ENCODE results near the gene ISG20. TPM values are rescaled to one million over a fixed set of nuclear protein-coding genes. Genes with fewer than 3 reads are reported as not detected.

Gene ISG20
- 7.6 and 17.3 TPM in 2 replicates for total RNA-seq

DNA sequence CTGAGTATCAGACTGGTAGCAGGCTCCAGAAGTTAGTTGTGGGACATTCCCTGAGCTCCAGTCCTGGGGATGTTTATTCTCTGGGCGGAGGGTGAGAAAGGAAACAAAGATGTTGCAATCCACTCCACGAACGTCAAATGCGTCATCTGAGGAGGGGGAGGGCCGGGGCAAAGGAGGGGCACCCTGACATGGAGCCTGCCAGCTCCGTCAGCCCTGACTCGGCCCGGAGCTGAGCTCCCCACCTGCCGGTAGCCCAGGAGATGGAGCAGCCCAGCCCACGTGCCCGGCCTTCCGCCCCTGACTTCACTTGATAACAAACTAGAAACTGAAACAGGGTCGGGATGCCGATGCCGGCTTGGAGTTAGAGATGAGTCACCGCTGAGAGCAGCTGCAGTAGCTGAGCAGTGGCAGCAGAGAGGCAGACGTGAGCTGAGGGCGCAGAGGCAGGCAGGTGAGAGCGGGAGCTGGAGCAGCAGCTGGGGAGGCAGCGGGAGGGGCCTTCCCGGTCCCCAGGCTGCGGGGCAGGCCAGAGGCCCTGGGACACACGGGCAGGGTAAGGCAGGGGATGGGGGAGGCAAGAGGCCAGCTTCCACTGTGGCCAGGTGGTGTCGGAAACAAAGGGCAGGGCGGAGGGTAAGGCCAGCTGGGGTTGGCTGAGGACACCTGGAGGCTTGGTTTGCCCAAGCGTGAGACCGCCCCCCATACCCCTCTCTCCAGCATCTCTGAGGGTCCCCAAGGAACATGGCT is at the start of gene ISG20:
ISG20 (plus strand) TSS at position 391 of the 747 bp plus-strand sequence; CDS start at position 742, 351 bp downstream.
- H3K4me3 ChIP-seq (ENCODE audit: low read depth, low read length) = peak within 1 kb of the TSS; percentile 40
- DNase-seq (ENCODE audit: low read depth) = peak; percentile 87
- TF ChIP-seq CTCF (conservative IDR thresholded peaks at IDR 0.05; ENCODE audit: low read depth, low read length) = peak; percentile 49

DNA sequence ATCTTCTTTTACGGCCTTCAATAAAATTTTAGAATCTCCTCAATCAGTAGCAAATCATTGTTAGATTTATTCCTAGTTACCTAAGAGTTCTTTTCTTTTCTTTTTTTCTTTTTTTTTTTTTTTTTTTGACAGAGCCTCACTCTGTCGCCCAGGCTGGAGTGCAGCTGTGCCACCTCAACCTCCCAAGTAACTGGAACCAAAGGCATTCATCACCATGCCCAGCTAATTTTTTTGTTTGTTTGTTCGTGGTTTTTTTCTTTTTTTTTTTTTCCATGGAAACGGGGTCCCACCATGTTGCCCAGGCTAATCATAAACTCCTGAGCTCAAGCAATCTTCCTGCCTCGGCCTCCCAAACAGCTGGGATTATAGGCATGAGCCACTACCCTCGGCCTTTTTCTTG is 48.1 kb upstream of the ISG20 start:
- TF ChIP-seq CTCF (conservative IDR thresholded peaks at IDR 0.05; ENCODE audit: low read depth, low read length) = no peak
- no peak overlapping the region for H3K4me3 ChIP-seq (ENCODE audit: low read depth, low read length)
- no peak for DNase-seq (ENCODE audit: low read depth)

- DNase-seq (ENCODE audit: low read depth) = no peak
- no peak overlapping the region for H3K4me3 ChIP-seq (ENCODE audit: low read depth, low read length)
- TF ChIP-seq CTCF (conservative IDR thresholded peaks at IDR 0.05; ENCODE audit: low read depth, low read length) = no peak
These were observed 47.4 kb upstream of the ISG20 start for GRCh38 chr15:88591384-88591783.

GRCh38 chr15:88603885-88604284 is 34.9 kb upstream of the ISG20 start:
- TF ChIP-seq CTCF (conservative IDR thresholded peaks at IDR 0.05; ENCODE audit: low read depth, low read length) = no peak
- no peak for DNase-seq (ENCODE audit: low read depth)
- H3K4me3 ChIP-seq (ENCODE audit: low read depth, low read length) = no peak overlapping the region

GRCh38 chr15:88604381-88605188 is 34.2 kb upstream of the ISG20 start:
- H3K4me3 ChIP-seq (ENCODE audit: low read depth, low read length) = no peak overlapping the region
- no peak for DNase-seq (ENCODE audit: low read depth)
- no peak for TF ChIP-seq CTCF (conservative IDR thresholded peaks at IDR 0.05; ENCODE audit: low read depth, low read length)

GRCh38 chr15:88605189-88606069 is 33.4 kb upstream of the ISG20 start:
- H3K4me3 ChIP-seq (ENCODE audit: low read depth, low read length) = no peak overlapping the region
- no peak for DNase-seq (ENCODE audit: low read depth)
- TF ChIP-seq CTCF (conservative IDR thresholded peaks at IDR 0.05; ENCODE audit: low read depth, low read length) = no peak
